ENCODE measurements around the gene ZNF726.
"Not testable (repeated sequence)": the region's sequence is repeated elsewhere in the genome, so short reads cannot be mapped to it uniquely, and the experiment has no call there.

ZNF726 gene

GRCh38 chr19:23932878-23933277 lies 18.2 kb downstream of the ZNF726 start:
- TF ChIP-seq TOX (CRISPR knock-in tag; IDR thresholded peaks at IDR 0.05; ENCODE audit: borderline replicate concordance): no peak
- no peak for TF ChIP-seq ZFP30 (CRISPR knock-in tag; IDR thresholded peaks at IDR 0.05)
- TF ChIP-seq, protein P1, sequence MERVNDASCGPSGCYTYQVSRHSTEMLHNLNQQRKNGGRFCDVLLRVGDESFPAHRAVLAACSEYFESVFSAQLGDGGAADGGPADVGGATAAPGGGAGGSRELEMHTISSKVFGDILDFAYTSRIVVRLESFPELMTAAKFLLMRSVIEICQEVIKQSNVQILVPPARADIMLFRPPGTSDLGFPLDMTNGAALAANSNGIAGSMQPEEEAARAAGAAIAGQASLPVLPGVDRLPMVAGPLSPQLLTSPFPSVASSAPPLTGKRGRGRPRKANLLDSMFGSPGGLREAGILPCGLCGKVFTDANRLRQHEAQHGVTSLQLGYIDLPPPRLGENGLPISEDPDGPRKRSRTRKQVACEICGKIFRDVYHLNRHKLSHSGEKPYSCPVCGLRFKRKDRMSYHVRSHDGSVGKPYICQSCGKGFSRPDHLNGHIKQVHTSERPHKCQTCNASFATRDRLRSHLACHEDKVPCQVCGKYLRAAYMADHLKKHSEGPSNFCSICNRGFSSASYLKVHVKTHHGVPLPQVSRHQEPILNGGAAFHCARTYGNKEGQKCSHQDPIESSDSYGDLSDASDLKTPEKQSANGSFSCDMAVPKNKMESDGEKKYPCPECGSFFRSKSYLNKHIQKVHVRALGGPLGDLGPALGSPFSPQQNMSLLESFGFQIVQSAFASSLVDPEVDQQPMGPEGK (CRISPR knock-in tag; IDR thresholded peaks at IDR 0.05; ENCODE audit: borderline replicate concordance): no peak
- no peak for TF ChIP-seq SNAI2 (CRISPR knock-in tag; IDR thresholded peaks at IDR 0.05)
- no peak for TF ChIP-seq ZNF565 (CRISPR knock-in tag; conservative IDR thresholded peaks at IDR 0.05; ENCODE audit: low read depth)
- TF ChIP-seq POU6F1 (CRISPR knock-in tag; IDR thresholded peaks at IDR 0.05; ENCODE audit: borderline replicate concordance, low read depth): no peak
- TF ChIP-seq PPARA (CRISPR knock-in tag; IDR thresholded peaks at IDR 0.05; ENCODE audit: borderline replicate concordance): no peak
- TF ChIP-seq, protein P2, sequence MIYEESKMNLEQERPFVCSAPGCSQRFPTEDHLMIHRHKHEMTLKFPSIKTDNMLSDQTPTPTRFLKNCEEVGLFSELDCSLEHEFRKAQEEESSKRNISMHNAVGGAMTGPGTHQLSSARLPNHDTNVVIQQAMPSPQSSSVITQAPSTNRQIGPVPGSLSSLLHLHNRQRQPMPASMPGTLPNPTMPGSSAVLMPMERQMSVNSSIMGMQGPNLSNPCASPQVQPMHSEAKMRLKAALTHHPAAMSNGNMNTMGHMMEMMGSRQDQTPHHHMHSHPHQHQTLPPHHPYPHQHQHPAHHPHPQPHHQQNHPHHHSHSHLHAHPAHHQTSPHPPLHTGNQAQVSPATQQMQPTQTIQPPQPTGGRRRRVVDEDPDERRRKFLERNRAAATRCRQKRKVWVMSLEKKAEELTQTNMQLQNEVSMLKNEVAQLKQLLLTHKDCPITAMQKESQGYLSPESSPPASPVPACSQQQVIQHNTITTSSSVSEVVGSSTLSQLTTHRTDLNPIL (CRISPR knock-in tag; IDR thresholded peaks at IDR 0.05; ENCODE audit: low read depth): no peak
- no peak for TF ChIP-seq GLIS3 (CRISPR knock-in tag; IDR thresholded peaks at IDR 0.05)
- no peak for TF ChIP-seq ZNF70 (CRISPR knock-in tag; IDR thresholded peaks at IDR 0.05)
- no peak for TF ChIP-seq ZNF8 (CRISPR knock-in tag; IDR thresholded peaks at IDR 0.05)
- ATAC-seq: no peak

DNA sequence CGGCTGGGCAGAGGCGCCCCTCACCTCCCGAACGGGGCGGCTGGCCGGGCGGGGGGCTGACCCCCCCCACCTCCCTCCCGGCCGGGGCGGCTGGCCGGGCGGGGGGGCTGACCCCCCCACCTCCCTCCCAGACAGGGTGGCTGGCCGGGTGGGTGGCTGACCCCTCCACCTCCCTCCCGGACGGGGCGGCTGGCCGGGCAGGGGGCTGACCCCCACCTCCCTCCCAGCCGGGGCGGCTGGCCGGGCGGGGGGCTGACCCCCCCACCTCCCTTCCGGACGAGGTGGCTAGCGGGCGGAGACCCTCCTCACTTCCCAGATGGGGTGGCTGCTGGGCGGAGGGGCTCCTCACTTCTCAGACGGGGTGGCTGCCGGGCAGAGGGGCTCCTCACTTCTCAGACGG lies 22.3 kb downstream of the ZNF726 start:
- ATAC-seq: not testable (repeated sequence)

GRCh38 chr19:23943411-23943810 lies 28.7 kb downstream of the ZNF726 start:
- ATAC-seq: no peak
- TF ChIP-seq, protein P3, sequence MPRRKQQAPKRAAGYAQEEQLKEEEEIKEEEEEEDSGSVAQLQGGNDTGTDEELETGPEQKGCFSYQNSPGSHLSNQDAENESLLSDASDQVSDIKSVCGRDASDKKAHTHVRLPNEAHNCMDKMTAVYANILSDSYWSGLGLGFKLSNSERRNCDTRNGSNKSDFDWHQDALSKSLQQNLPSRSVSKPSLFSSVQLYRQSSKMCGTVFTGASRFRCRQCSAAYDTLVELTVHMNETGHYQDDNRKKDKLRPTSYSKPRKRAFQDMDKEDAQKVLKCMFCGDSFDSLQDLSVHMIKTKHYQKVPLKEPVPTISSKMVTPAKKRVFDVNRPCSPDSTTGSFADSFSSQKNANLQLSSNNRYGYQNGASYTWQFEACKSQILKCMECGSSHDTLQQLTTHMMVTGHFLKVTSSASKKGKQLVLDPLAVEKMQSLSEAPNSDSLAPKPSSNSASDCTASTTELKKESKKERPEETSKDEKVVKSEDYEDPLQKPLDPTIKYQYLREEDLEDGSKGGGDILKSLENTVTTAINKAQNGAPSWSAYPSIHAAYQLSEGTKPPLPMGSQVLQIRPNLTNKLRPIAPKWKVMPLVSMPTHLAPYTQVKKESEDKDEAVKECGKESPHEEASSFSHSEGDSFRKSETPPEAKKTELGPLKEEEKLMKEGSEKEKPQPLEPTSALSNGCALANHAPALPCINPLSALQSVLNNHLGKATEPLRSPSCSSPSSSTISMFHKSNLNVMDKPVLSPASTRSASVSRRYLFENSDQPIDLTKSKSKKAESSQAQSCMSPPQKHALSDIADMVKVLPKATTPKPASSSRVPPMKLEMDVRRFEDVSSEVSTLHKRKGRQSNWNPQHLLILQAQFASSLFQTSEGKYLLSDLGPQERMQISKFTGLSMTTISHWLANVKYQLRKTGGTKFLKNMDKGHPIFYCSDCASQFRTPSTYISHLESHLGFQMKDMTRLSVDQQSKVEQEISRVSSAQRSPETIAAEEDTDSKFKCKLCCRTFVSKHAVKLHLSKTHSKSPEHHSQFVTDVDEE (CRISPR knock-in tag; IDR thresholded peaks at IDR 0.05): no peak
- no peak for TF ChIP-seq CSDC2 (CRISPR knock-in tag; IDR thresholded peaks at IDR 0.05)
- no peak for TF ChIP-seq CSRNP3 (CRISPR knock-in tag; IDR thresholded peaks at IDR 0.05)
- TF ChIP-seq TCF4 (CRISPR knock-in tag; IDR thresholded peaks at IDR 0.05; ENCODE audit: borderline replicate concordance): no peak
- TF ChIP-seq ARNTL (CRISPR knock-in tag; IDR thresholded peaks at IDR 0.05; ENCODE audit: borderline replicate concordance, low read depth): no peak
- TF ChIP-seq BACH2 (CRISPR knock-in tag; IDR thresholded peaks at IDR 0.05; ENCODE audit: borderline replicate concordance): no peak
- TF ChIP-seq SNAI2 (CRISPR knock-in tag; IDR thresholded peaks at IDR 0.05): no peak
- no peak for TF ChIP-seq RARB (CRISPR knock-in tag; IDR thresholded peaks at IDR 0.05)
- no peak for TF ChIP-seq POU6F1 (CRISPR knock-in tag; IDR thresholded peaks at IDR 0.05; ENCODE audit: borderline replicate concordance, low read depth)
- TF ChIP-seq ZNF565 (CRISPR knock-in tag; conservative IDR thresholded peaks at IDR 0.05; ENCODE audit: low read depth): no peak
- TF ChIP-seq OSR1 (CRISPR knock-in tag; IDR thresholded peaks at IDR 0.05): no peak
- TF ChIP-seq PPARA (CRISPR knock-in tag; IDR thresholded peaks at IDR 0.05; ENCODE audit: borderline replicate concordance): no peak
- TF ChIP-seq ESRRG (CRISPR knock-in tag; IDR thresholded peaks at IDR 0.05): no peak
- TF ChIP-seq ZNF8 (CRISPR knock-in tag; IDR thresholded peaks at IDR 0.05): no peak
- TF ChIP-seq, protein P2 (CRISPR knock-in tag; IDR thresholded peaks at IDR 0.05; ENCODE audit: low read depth): no peak
- TF ChIP-seq GLIS3 (CRISPR knock-in tag; IDR thresholded peaks at IDR 0.05): no peak
- TF ChIP-seq ZNF70 (CRISPR knock-in tag; IDR thresholded peaks at IDR 0.05): no peak
- no peak for TF ChIP-seq ISL1 (CRISPR knock-in tag; IDR thresholded peaks at IDR 0.05)

Measured in SK-N-SH treated with all-trans-retinoic acid at 6 μM for 48 hours (cell line).